Rectal smooth muscle tissue (tissue), 1 donor: Measurements from ENCODE around the gene XPC.

ENCODE experiments used
- H3K27ac ChIP-seq: one replicate; pipeline ENCODE4 v1.7.0; 2013; ENCODE audit warnings: low read depth, low read length, inconsistent platforms
- H3K27me3 ChIP-seq: one replicate; pipeline ENCODE4 v1.7.0; 2013; ENCODE audit warnings: low read length; ENCODE audit not compliant: control insufficient read depth, insufficient read depth
- H3K36me3 ChIP-seq: one replicate; pipeline ENCODE4 v1.7.0; 2013; ENCODE audit warnings: low read length; ENCODE audit not compliant: control insufficient read depth, insufficient read depth
- H3K4me1 ChIP-seq: one replicate; pipeline ENCODE4 v1.7.0; 2013; ENCODE audit warnings: low read length; ENCODE audit not compliant: control insufficient read depth, insufficient read depth
- H3K4me3 ChIP-seq: one replicate; pipeline ENCODE4 v1.7.0; 2013; ENCODE audit warnings: low read length
- H3K9ac ChIP-seq: one replicate; pipeline ENCODE4 v1.7.0; 2013; ENCODE audit warnings: low read length

XPC gene

DNA sequence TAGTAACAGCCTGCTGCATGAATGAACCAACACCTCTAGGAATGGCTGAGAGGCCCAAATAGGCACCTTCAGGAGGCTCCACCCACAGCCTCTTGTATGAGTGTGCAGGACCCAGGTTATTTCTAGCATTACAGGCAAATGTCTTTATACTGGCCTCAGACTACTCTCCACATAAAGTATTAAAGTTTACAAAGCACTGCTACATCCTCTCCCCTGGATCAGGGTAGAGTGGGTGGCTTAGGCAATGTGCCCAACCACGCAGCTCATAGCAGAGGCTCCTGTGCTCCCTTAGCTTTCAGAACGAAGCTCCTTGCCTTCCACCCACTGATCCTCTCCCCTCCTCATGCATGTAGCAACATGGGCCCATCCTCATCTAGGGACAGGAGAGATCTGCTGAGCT is 37.3 kb downstream of the XPC start:
- H3K4me3 ChIP-seq: no peak overlapping the region
- no peak overlapping the region for H3K27ac ChIP-seq
- H3K4me1 ChIP-seq: peaks cover 31% of the 10 kb centered on the region
- H3K9ac ChIP-seq: no peak overlapping the region
- peaks cover 27% of the 10 kb centered on the region for H3K36me3 ChIP-seq
- no peaks in the 10 kb centered on the region for H3K27me3 ChIP-seq

- no peak overlapping the region for H3K27ac ChIP-seq
These were observed 37.7 kb downstream of the XPC start for GRCh38 chr3:14140668-14141067.

GRCh38 chr3:14139771-14140170 is 38.6 kb downstream of the XPC start:
- peaks cover 36% of the 10 kb centered on the region for H3K36me3 ChIP-seq
- H3K27ac ChIP-seq: no peak overlapping the region
- no peak overlapping the region for H3K4me3 ChIP-seq
- no peaks in the 10 kb centered on the region for H3K27me3 ChIP-seq
- H3K4me1 ChIP-seq: peaks cover 20% of the 10 kb centered on the region
- H3K9ac ChIP-seq: no peak overlapping the region

More at GRCh38 chr3:14140668-14141067, 37.7 kb downstream of the XPC start:
- H3K4me3 ChIP-seq: no peak overlapping the region
- H3K4me1 ChIP-seq: peaks cover 29% of the 10 kb centered on the region
- no peak overlapping the region for H3K9ac ChIP-seq
- H3K27me3 ChIP-seq: no peaks in the 10 kb centered on the region
- peaks cover 27% of the 10 kb centered on the region for H3K36me3 ChIP-seq

DNA sequence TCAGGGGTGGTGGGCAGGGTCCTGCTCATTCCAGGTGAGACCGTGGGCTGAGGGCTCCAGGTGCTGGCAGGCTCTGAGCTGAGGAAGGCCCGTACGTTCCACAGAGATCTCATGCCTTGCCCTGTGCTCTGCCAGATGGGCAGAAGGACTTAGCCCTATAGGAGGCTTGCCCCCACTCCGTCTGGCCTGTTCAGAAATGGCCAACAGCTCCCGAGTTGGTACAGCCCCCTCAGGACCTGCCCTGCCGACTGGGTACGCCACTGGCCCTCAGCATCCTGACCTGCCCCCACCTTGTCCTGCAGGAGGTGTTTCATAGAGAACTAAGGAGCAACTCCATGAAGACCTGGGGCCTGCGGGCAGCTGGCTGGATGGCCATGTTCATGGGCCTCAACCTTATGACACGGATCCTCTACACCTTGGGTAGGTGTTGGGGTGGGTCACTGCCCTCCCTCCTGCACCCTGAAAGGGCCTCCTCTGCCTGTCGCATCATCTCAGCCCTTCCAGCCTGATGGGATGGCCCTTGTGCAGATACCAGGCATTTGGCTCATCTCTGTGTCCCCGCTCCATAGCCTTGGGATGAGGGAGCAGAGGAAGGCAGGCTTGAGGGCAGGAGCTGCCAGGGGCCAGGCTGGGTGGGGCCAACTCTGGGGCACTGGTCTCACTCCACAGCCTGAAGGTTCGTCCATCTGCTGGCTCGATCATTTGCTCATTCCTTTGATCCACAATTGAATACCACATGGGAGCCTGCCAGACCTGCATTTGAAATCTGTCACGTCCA is 39.3 kb downstream of the XPC start:
- H3K27ac ChIP-seq: no peak overlapping the region
- peaks cover 14% of the 10 kb centered on the region for H3K4me1 ChIP-seq
- peaks cover 42% of the 10 kb centered on the region for H3K36me3 ChIP-seq

GRCh38 chr3:14138109-14138877 is 40.1 kb downstream of the XPC start:
- Histone ChIP-seq H3K36me3 (peaks cover 48% of the 10 kb centered on the region), H3K27ac (no peak overlapping the region), H3K9ac (no peak overlapping the region), H3K4me3 (no peak overlapping the region), H3K27me3 (no peaks in the 10 kb centered on the region), H3K4me1 (peaks cover 7% of the 10 kb centered on the region)

More for the DNA sequence above, 39.3 kb downstream of the XPC start:
- Histone ChIP-seq H3K4me3 (no peak overlapping the region), H3K27me3 (no peaks in the 10 kb centered on the region), H3K9ac (no peak overlapping the region)

GRCh38 chr3:14137445-14137844 is 41.0 kb downstream of the XPC start:
- Histone ChIP-seq H3K27ac (no peak overlapping the region), H3K4me3 (no peak overlapping the region), H3K36me3 (peaks cover 56% of the 10 kb centered on the region), H3K4me1 (no peaks in the 10 kb centered on the region), H3K9ac (no peak overlapping the region), H3K27me3 (no peaks in the 10 kb centered on the region)

DNA sequence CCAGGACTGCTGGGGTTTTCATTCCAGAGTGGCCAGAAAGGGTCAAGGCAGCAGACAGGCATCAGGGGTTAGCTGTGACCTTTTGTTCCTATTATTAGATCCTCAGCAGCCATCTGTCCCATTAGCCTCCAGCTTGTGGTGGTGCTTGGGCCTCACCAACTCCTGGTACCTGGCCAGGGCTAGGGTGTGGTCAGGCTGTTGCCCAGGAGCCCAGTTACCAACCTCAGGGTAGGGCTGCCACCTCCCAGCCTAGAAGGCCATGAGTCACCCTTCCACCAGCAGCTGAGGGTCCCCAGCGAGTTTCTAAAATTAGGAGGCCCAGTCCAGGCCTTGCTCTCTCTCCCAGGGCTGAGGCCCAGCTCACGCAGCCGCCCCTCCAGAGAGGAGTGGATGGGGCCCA is 41.4 kb downstream of the XPC start:
- H3K27ac ChIP-seq: no peak overlapping the region
- peaks cover 61% of the 10 kb centered on the region for H3K36me3 ChIP-seq
- H3K9ac ChIP-seq: no peak overlapping the region
- no peaks in the 10 kb centered on the region for H3K4me1 ChIP-seq
- no peaks in the 10 kb centered on the region for H3K27me3 ChIP-seq
- H3K4me3 ChIP-seq: no peak overlapping the region

- peaks cover 67% of the 10 kb centered on the region for H3K36me3 ChIP-seq
- H3K27ac ChIP-seq: no peak overlapping the region
- no peaks in the 10 kb centered on the region for H3K27me3 ChIP-seq
These were observed 42.8 kb downstream of the XPC start for GRCh38 chr3:14135581-14135980.

DNA sequence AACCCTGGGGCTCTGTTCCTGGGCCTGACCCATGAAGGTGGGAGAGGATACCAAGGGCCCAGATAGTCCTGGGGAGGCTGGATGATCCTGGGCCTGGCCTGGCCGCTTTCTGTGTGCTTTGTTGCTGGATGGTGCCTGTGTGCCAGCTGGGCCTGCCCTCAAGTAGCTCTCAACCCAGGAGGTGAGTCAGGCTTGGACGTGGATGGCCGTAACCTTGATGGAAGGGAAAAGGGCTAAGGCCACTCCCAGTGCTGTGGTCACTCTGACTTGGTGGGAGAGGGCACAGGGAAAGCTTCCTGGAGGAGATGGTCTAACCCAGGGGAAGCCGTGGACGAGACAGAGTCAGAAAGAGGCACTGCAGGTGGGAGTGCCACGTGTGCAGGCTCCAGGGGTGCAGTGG is 44.1 kb downstream of the XPC start:
- Histone ChIP-seq H3K36me3 (peaks cover 68% of the 10 kb centered on the region), H3K27me3 (no peaks in the 10 kb centered on the region), H3K4me3 (no peak overlapping the region), H3K27ac (no peak overlapping the region), H3K9ac (no peak overlapping the region), H3K4me1 (no peaks in the 10 kb centered on the region)

More at GRCh38 chr3:14135581-14135980, 42.8 kb downstream of the XPC start:
- H3K4me3 ChIP-seq: no peak overlapping the region
- no peak overlapping the region for H3K9ac ChIP-seq
- H3K4me1 ChIP-seq: no peaks in the 10 kb centered on the region

GRCh38 chr3:14133876-14134275 is 44.5 kb downstream of the XPC start:
- Histone ChIP-seq H3K4me1 (no peaks in the 10 kb centered on the region), H3K27me3 (no peaks in the 10 kb centered on the region)

DNA sequence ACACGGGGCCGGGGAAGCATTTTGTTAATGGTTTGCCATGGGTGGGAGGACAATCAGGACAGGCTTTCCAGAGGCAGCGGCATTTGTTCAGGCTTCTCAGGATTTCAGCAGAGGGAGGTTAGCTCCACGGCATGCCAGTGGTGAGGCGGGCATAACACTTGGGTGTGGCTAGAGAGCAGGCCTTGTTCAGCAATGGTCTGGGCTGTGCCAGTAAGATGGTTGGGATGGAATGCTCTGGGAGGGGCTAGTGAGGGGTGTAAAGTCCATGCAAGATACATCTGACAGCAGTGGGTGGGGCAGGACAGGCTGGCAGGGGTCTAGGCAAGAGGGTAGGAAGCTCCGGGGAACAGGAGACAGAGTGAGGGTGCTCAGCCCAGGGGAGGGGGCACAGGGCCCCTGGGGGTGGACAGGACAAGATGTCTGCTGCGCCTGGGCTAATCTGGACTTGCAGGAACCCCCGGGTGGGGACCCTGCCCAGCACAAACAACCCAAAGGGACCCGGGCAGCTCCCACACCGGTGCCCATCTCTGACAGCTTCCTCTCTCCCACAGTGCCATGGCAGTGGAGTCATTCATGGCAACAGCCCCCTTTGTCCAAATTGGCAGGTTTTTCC is 45.1 kb downstream of the XPC start:
- H3K4me3 ChIP-seq: no peak overlapping the region
- no peak overlapping the region for H3K9ac ChIP-seq
- no peaks in the 10 kb centered on the region for H3K27me3 ChIP-seq
- H3K4me1 ChIP-seq: no peaks in the 10 kb centered on the region
- no peak overlapping the region for H3K27ac ChIP-seq
- peaks cover 70% of the 10 kb centered on the region for H3K36me3 ChIP-seq

More at GRCh38 chr3:14133876-14134275, 44.5 kb downstream of the XPC start:
- Histone ChIP-seq H3K36me3 (peaks cover 68% of the 10 kb centered on the region), H3K27ac (no peak overlapping the region), H3K9ac (no peak overlapping the region), H3K4me3 (no peak overlapping the region)

- H3K36me3 ChIP-seq: peaks cover 70% of the 10 kb centered on the region
- no peaks in the 10 kb centered on the region for H3K27me3 ChIP-seq
- no peak overlapping the region for H3K9ac ChIP-seq
- H3K4me1 ChIP-seq: peaks cover under 1% of the 10 kb centered on the region
- H3K27ac ChIP-seq: no peak overlapping the region
- H3K4me3 ChIP-seq: no peak overlapping the region
These were observed 45.7 kb downstream of the XPC start for GRCh38 chr3:14132689-14133088.
